HG03571 (cell line): Measurements from ENCODE around the gene RXRA.
"Not testable (repeated sequence)": the region's sequence is repeated elsewhere in the genome, so short reads cannot be mapped to it uniquely, and the experiment has no call there.

Experiments
- ATAC-seq: cut with Tn5 transposase; IDR thresholded peaks from one replicate; pipeline ENCODE4 v1.9.1; 2021; ENCODE audit not compliant: unreplicated experiment

Gene RXRA

GRCh38 chr9:134293611-134294152, 32.6 kb upstream of the RXRA start:
- no peak for ATAC-seq

DNA sequence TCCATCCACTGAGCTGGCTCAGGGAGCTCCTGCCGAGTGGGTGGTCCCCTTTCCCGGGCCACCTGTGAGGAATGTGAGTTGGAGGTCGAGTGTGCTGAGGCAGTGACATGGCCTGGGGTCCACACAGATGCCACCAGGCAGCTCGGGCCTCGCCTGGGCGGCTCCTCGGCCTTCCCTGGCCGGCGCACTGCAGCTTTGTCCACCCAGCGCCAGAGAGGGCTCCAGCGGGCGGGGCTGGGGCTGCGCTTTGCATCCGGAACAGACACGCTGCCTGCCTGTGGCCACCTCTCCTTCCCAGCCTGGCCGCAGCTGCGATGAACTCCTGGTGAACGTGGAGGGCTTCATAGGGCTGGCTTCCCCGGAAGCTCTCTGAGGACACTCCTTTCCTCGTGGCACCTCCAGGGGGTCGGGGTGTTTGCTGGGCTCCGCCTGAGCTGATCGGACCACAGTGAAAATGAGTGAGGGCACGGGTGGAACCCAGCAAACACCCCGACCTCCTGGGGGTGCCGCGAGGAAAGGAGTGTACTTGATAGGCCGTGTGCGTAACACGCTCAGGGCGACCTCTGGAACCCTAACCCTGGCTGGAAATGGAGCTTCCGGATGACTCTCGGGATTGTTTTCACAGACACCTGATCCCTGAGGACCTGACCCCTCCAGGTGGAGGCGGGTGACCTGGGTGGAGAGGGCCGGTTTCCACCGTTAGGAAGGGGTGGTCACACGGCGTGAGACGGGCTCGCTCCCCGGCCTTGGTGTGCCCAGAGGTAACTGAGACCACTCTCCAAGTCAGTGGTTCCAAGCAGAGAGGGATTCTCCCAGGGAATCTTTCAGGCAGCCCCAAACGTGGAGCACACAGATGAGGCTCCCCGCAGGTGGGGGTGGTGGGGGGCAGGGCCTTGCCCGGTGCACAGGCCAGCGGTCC, 31.8 kb upstream of the RXRA start:
- no peak for ATAC-seq

- ATAC-seq: no peak
Measured at GRCh38 chr9:134295101-134295745, 31.0 kb upstream of the RXRA start.

- no peak for ATAC-seq
Measured at GRCh38 chr9:134295746-134296250, 30.5 kb upstream of the RXRA start.

DNA sequence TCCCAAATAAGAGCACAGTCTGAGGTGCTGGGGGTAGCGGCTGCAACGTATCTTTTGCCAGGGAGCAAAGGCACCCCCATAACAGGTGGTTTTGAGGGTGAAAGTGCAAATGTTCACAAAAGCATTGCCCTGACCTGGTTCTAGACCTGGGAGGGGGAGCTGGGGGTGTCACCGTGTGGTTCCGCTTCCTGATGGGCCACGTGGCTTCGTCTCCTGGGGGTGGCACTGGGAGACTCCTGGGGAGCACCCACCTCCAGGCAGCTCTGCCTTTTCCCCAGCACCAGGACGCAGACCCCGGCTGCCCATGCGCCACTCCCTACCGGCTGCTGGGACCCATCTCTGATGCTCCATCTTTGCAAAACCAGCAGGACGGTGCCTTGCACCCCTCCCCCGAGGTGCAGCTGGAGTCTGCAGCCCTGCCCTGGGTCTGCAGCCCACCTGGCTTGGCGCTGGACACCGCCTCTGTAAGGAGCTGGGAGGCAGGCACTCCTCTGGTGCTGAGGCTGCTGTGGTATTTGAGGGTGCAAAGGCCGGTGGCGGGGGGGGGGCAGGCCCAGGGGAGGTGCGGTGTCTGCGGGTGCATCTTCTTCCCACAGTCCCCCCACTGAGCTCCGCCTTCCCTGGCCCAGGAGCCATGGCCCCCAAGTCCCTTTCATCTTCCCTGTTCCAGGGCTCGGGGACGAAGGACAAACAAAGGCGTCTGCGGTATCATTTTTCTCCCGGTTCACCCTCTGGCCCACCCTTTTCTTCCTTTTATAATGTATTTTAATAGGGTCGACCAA, 29.8 kb upstream of the RXRA start:
- no peak for ATAC-seq

DNA sequence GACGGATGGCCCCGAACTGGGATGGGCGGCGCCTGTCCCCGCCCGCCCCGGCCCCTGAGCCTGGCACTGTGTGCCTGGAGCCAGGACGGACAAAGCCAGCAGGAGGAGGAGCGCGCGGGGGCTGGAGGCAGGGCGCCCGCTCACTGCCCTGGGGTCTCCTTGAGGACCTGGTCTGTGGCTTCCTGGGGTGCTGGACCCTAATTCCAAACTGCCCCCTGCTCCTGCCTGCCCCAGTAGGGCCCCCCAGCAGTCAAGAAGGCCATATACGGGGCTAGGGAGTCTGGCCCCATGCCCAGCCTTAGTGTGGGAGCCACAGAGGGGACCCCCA, 29.2 kb upstream of the RXRA start:
- no peak for ATAC-seq

DNA sequence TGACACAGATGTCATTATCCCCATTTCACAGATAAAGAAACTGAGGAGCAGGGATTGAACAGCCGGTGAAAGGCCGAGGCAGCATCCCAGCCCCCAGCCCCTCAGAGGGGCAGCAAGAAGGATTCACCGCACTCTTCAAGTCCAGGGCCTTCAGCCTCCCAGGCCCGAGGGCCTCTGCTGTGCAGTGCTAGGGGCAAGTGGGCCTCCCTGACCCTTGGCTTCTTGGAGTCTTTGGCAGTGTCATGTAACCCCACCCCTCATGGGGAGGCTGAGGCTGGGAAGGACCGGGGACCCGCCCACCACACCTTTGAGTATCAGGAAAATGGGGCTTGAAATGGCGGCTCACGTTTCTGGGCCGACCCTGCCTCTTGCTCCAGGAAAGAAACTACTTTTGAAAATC, 28.7 kb upstream of the RXRA start:
- ATAC-seq: no peak

GRCh38 chr9:134298000-134298399, 28.3 kb upstream of the RXRA start:
- no peak for ATAC-seq

DNA sequence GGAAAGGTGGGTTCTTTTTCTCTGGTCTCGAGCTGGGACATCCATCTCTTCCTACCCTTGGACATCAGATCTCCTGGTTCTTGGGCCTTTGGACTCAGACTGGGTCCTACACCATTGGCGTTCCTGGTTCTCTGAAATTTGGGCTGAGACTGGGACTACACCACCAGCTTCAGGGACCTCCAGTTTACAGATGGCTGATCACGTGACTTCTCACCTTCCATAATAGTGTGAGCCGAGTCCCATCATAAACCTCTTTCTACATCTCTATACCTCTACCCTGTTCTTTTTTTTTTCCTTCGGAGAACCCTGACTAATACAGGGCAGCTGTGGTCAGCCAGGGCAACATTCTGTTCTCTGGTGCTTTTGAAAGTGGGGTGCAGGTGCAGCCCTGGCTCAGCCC, 27.2 kb upstream of the RXRA start:
- ATAC-seq: no peak

GRCh38 chr9:134299883-134300282, 26.4 kb upstream of the RXRA start:
- ATAC-seq: no peak

DNA sequence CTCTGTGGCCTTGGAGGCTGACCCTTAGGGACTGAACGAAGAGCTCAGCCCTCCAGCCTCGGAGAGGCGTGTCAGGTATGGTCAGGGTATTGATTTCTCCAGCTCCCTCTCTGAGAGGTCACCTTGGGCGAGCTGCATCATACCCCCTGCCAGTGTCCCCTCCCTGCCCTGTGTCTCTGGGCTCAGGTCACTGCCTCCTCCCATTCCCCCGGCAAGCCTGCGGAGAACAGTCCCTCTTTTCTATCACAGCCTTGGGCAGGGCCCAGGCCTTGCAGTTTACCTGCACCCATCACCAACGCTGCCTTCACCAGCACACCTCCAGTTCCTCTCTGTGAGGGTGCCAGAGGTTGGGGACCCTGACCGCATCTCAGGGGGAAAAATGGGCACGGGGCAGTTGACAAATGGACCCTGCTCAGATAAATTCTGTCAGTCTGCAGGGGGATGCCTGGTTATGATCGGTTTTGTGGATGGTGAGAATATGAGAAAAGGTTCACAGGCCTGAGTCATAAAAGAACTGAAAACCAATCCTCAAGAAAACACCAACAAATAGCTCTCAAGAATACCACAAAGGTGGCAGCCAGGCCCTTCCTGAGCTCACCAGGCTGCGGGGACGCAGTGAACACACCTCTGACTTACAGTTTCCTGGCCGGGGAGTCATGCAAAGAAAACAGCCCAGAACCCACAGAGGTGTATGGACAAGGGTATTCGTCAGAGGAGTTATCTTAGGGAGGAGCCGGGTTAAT, 24.7 kb upstream of the RXRA start:
- no peak for ATAC-seq

DNA sequence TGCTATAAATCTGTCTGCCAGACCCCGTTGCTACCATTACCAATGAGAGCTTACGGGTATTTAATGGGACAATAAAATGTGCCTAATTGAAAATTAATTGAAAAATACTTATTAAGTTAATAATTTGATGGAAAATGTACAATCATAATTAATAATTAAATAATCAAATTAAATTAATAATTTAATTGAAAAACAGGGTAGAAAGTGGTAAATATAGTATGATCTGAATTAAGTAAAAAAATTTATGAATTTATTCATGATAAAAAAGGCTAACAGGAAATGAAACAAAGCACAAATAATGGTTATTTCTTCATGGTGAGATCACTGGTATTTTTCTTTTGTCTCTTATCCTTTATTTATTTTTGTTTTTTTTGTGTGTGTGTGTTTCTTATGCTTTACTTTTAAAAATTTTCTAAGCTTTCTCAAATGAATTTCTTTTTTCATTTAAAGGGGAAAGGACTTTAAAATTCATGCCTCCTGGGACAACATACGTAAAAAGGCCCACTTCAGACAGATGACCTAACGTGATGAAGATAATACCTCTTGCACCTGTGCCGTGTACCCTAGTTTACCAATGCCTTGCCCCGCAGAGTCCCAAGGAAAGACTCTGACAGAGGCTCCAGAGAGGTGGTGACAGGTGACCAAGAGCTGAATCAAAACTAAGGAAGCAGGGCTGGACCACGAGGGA, 24.0 kb upstream of the RXRA start:
- no peak for ATAC-seq

- no peak for ATAC-seq
Measured at GRCh38 chr9:134303601-134304000, 22.7 kb upstream of the RXRA start.

GRCh38 chr9:134304261-134304660, 22.0 kb upstream of the RXRA start:
- ATAC-seq: no peak

- no peak for ATAC-seq
Measured at GRCh38 chr9:134304690-134305089, 21.6 kb upstream of the RXRA start.

DNA sequence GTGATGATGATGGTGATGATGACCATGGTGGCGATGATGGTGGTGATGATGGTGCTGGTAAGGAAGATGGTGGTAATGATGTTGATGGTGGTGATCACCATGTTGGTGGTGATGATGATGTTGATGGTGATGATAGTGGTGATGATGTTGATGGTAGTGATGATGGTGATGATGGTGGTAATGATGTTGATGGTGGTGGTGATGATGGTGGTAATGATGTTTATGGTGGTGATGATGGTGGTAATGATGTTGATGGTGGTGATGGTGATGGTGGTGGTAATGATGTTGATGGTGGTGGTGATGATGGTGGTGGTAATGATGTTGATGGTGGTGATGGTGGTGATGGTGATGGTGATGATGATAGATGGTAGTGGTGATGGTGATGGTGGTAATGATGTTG, 20.7 kb upstream of the RXRA start:
- ATAC-seq: no peak

DNA sequence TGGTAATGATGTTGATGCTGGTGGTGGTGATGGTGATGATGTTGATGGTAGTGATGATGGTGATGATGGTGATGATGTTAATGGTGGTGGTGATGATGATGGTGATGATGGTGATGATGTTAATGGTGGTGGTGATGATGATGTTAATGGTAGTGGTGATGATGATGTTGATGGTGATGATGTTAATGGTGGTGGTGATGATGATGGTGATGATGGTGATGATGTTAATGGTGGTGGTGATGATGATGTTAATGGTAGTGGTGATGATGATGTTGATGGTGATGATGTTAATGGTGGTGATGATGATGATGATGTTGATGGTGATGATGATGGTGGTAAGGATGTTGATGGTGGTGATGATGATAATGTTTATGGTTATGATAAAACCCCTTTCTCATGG, 20.2 kb upstream of the RXRA start:
- not testable (repeated sequence) for ATAC-seq

GRCh38 chr9:134306636-134307600, 19.3 kb upstream of the RXRA start:
- ATAC-seq: no peak
